Measurements from ENCODE around the gene SDS.

GRCh38 chr12:113422886-113423669 lies 19.4 kb upstream of the SDS start:
- TF ChIP-seq CSDC2 (CRISPR knock-in tag; IDR thresholded peaks at IDR 0.05) (no peak), PATZ1 (CRISPR knock-in tag; IDR thresholded peaks at IDR 0.05; ENCODE audit: borderline replicate concordance) (no peak), ARNTL (CRISPR knock-in tag; IDR thresholded peaks at IDR 0.05; ENCODE audit: borderline replicate concordance, low read depth) (no peak), ESRRG (CRISPR knock-in tag; IDR thresholded peaks at IDR 0.05) (no peak), SNAI2 (CRISPR knock-in tag; IDR thresholded peaks at IDR 0.05) (no peak), RARB (CRISPR knock-in tag; IDR thresholded peaks at IDR 0.05) (no peak), TSHZ2 (CRISPR knock-in tag; IDR thresholded peaks at IDR 0.05) (no peak), PPARA (CRISPR knock-in tag; IDR thresholded peaks at IDR 0.05; ENCODE audit: borderline replicate concordance) (no peak), ZFP30 (CRISPR knock-in tag; IDR thresholded peaks at IDR 0.05) (no peak), TOX (CRISPR knock-in tag; IDR thresholded peaks at IDR 0.05; ENCODE audit: borderline replicate concordance) (no peak), TCF4 (CRISPR knock-in tag; IDR thresholded peaks at IDR 0.05; ENCODE audit: borderline replicate concordance) (no peak)
- TF ChIP-seq, protein P1, sequence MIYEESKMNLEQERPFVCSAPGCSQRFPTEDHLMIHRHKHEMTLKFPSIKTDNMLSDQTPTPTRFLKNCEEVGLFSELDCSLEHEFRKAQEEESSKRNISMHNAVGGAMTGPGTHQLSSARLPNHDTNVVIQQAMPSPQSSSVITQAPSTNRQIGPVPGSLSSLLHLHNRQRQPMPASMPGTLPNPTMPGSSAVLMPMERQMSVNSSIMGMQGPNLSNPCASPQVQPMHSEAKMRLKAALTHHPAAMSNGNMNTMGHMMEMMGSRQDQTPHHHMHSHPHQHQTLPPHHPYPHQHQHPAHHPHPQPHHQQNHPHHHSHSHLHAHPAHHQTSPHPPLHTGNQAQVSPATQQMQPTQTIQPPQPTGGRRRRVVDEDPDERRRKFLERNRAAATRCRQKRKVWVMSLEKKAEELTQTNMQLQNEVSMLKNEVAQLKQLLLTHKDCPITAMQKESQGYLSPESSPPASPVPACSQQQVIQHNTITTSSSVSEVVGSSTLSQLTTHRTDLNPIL (CRISPR knock-in tag; IDR thresholded peaks at IDR 0.05; ENCODE audit: low read depth): no peak
